ENCODE results near the gene SDK1.
"Not testable (repeated sequence)": the region's sequence is repeated elsewhere in the genome, so short reads cannot be mapped to it uniquely, and the experiment has no call there.

SDK1 gene

GRCh38 chr7:3683546-3684539 is 382.8 kb downstream of the SDK1 start:
- no peak for DNase-seq

DNA sequence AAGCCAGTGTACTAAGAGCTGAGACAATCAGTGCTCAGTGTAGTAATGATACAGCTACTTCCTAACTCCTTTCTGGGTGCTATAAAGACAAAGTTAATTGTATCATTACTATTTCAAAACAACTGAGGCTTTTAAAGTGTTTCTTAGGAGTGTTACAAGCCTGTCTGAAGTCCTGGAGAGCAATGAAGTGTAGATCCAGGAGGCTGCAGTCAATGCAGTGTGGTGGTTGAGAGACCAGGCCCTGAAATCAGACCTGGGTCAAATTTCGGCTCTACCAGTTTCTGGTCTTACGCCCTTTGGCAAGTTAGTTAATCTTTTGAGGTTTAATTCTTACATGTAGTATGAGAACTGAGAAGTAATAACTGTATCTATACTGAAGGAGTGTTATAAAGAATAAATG is 387.0 kb downstream of the SDK1 start:
- DNase-seq: no peak

DNA sequence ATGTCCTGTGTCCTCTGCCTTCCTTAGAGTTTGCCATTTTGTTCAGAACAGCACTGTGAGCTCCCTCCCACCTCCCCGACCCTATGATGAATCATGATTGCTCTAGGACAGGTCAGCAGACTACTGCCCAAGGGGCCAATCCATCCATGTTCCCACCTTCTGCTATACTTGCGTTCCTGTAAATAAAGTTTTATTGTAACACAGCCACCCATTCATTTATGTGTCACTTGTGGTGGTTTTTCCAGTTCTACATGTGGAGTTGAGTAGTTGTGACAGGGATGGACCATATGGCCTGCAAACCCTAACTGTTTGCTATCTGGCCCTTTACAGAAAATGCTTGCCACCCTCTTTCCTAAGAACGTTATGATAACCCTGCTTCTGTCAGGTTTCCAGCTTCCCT is 387.8 kb downstream of the SDK1 start:
- no peak for DNase-seq

GRCh38 chr7:3691478-3692158 is 390.6 kb downstream of the SDK1 start:
- no peak for DNase-seq

DNA sequence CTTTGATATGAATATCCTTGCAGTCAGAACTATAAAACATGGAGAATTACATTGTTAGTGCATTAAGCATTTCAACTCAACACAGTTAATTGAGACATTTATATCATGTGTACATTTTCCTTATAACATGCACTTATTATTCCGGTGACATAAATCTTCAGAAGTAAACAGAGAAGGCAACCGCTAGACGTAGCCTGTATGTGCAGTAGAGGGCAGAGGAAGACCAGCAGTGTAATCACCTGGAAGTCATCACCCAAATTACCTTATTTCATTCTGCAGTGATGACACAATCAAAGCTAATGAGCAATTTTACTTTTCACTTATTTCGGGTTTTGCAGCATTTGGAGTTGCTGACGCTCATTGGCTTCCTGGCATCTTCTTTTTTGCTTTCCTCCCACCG is 394.6 kb downstream of the SDK1 start:
- no peak for DNase-seq

DNA sequence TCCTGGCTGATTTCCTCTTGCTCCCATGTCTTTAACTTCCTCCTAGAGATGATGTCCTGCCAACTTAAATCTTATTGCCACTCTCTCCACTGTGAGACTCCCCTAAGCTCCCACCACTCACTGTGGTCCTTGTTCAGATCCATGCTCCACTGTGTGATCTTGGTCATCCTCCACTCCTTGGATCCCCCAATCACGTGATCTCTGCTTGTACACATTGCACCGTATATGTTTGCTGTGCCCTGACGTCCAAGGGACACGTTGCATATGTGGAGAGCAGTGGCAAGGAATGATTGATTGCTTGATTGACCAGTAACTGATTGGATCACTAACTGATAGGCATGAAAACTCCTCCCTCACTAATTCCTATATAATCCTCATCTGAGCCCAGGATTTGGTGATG is 395.1 kb downstream of the SDK1 start:
- no peak for DNase-seq

DNA sequence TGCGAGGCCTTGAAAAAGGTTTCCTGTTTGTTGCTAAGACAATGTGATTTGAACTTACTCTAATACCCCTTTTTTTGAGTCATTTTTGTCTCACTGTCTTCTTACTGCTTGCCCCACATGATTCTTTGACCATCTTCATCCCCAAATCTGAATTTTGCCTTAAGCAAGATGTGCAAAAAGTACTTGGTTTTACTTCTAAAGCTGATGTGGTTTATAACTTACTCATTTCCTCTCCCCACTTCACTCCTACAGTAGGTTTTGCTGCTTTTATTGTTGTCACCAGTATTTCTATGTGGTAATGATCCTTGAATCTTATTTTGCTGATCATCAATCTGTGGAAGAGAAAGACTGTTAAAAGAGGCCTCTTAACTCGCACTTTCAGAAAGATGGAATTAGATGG is 396.4 kb downstream of the SDK1 start:
- DNase-seq: no peak

GRCh38 chr7:3705258-3705657 is 404.2 kb downstream of the SDK1 start:
- no peak for DNase-seq

- not testable (repeated sequence) for DNase-seq
Observed at GRCh38 chr7:3706091-3706490, 405.0 kb downstream of the SDK1 start.

- DNase-seq: no peak
Observed at GRCh38 chr7:3710122-3710521, 409.1 kb downstream of the SDK1 start.

GRCh38 chr7:3710531-3710930 is 409.5 kb downstream of the SDK1 start:
- DNase-seq: no peak

DNA sequence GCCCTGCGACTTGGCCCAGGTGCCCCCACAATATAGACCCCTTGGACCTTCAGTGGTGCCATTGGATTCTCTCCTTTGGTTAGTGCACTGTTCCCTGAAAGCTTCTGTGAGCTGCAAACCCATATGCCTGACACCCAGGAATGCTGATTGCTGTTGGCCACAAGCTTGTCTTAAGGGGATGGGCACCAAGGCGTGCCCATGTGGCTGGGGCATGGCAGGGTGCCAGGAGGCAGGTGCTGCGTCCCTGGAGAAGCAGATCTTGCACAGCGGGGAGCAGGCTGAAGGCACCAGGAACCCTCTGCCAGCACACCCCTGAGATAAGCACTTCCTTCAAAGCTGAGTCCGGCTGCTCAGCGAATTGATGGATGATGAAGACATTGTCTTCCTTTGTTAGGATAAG is 411.8 kb downstream of the SDK1 start:
- DNase-seq: no peak

DNA sequence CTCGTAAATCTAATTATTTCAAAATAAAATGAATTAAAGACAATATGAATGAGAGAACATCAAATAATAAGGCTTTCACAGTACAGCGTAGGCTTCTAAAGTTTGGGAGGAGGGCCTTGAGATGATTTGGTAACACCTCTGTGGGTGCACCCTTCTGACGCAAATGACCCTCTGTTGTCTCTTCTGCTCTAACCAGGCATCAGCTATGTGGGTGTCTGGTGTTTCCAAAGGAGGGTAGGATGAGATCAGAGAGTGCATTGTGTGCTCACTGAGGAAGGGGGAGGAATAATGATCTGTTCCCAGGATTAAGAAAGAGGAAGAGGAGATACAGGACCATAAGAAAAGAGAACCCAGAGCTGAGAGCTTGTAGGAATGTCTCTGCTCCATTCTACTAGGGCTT is 420.4 kb downstream of the SDK1 start:
- DNase-seq: no peak

- peak; percentile 89 for DNase-seq
Observed at GRCh38 chr7:3722396-3722922, 421.4 kb downstream of the SDK1 start.

DNA sequence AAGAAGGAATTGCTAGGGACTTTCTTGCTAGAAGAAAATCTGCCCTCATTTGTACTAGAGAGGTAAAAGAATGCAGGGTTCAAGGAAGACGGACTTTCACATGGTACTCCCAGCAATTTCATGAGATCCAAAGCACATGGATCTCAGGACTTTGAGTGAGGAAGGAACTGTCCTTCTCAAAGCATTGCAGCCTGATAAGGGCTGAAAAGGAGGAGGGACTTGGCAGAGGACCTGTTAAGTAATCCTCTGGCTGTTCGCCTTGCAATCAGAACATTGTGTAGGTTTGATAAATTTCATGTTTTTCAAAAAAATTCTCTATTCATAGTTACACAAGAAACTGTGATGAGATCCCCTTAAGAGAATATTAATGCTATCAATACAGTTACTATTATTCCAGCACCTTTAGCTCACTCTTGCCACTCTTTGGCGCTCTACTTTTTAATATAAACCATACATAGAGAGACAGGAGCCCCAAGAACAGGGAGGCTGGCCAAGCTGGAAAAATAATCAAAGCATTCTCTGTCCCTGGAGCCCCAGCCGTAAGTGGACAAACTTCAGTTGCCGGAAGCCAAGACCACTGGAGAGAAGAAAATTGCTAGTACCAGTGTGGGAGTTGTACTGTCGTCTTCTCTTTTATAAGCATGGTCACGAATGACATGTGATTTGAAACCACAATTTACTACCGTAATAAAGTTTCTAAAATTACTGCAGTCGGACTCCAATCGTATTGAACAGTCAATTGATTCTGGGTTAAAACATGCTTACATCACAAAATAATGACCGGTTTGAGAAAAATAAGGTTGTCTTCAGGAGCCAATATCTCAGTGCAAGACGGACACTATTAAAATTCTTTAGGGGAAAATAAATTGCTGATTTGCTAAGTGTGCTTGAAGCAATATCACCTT is 424.4 kb downstream of the SDK1 start:
- DNase-seq: no peak

GRCh38 chr7:3730276-3730675 is 429.2 kb downstream of the SDK1 start:
- DNase-seq: no peak

GRCh38 chr7:3732395-3733005 is 431.4 kb downstream of the SDK1 start:
- no peak for DNase-seq

GRCh38 chr7:3733541-3734140 is 432.6 kb downstream of the SDK1 start:
- DNase-seq: no peak

- no peak for DNase-seq
Observed at GRCh38 chr7:3738964-3739363, 437.9 kb downstream of the SDK1 start.

DNA sequence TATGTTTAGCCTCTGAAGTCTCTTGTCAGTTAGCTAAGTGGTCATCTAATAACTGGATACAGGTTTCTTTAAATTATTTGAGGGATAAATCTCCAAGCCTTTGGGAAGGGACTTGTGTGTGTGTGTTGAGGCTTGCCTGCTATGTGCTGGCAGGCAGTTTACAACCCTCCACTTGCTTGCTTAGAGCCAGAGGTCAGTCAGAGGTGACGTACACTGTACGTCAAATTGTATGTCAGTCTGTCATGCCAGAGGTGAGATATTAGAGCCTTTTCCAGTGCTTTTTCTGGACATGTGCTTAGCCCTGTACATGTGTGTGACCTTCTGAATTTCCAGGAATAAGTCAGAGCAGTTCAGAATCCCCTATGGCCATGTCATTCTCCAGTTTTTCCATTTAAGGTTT is 438.9 kb downstream of the SDK1 start:
- no peak for DNase-seq

DNA sequence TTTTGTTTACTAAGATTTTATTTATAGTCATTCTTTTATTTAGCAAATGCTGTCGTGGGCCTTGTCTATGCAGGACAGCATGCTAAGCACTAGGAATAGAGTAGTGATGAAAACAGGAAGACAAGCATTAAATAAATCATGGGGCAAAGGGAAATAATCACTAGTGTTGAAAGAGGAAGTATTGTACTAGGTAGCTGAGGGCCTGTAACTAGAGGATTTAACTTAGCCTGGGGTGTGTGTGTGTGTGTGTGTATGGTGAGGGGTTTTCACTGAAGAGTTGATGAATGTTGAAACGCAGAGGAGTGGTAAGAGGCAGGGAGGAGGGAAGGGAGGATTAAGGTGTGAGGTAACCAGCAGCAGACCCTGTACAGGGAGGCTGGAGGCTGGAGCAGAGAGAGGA is 446.4 kb downstream of the SDK1 start:
- no peak for DNase-seq

DNA sequence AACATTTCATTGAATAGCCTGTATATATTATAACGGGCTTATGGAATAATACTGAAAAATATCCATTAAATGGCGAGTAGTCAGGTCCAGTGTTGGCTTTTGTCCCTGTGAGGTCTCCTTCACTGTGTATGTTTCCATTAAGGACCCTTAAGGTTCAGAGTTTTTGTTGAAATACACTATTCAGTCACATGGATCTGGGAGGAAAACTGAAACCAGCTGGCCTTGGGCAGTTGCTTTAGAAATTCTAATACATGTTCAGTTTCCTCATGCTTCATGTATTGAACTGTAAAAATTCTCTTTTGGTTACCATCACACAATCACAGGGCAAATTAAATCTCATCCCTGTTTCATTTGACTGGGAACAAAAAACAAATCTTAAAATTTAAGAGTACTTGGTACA is 447.3 kb downstream of the SDK1 start:
- DNase-seq: no peak

Measured in islet precursor cell (in vitro differentiated cells).